Stimulated activated CD4-positive, alpha-beta T cell treated with anti-CD3 and anti-CD28 coated beads, Interleukin-1b, Interleukin-23, amount 100 ng/mL, for 48 hours (primary cell): ENCODE measurements around the gene WNT2.
"Not testable (repeated sequence)": the region's sequence is repeated elsewhere in the genome, so short reads cannot be mapped to it uniquely, and the experiment has no call there.

Source experiments
- DNase-seq: peaks from one replicate; pipeline ENCODE4 v3.0.0-alpha.2; 2020

Gene WNT2

DNA sequence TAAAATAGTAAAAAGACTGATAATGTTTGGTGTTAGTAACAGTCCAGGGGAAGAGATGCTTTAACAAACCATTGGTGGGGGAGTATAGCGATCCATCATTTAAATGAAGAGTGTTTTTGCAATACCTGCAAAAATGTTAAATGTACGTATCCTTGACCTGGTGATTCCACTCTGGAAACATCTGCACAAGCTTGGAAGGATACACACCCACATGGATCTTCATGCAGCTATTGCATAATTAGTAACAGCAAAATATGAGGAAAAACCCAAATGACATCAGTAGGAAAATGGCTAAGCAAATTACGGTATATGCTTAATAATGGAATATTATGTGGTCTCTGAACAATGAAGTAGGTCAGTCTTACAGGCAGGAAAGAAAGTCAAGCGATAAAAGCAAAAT is 20.5 kb downstream of the WNT2 start:
- DNase-seq: no peak

DNA sequence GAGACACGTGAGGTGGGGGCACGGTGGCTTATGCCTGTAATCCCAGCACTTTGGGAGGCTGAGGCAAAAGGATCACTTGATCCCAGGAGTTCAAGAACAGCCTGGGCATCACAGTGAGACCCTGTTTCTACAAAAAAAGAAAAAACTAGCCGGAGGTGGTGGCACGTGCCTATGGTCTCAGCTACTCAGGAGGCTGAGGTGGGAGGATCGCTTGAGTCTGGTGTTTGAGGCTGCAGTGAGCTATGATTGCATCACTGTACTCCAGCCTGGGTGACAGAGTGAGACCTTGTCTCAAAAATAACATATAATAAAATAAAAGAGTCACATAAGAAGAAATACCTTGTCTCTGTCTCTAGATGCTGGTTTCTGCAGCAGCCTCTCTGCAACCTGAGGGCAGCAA is 22.4 kb downstream of the WNT2 start:
- not testable (repeated sequence) for DNase-seq

DNA sequence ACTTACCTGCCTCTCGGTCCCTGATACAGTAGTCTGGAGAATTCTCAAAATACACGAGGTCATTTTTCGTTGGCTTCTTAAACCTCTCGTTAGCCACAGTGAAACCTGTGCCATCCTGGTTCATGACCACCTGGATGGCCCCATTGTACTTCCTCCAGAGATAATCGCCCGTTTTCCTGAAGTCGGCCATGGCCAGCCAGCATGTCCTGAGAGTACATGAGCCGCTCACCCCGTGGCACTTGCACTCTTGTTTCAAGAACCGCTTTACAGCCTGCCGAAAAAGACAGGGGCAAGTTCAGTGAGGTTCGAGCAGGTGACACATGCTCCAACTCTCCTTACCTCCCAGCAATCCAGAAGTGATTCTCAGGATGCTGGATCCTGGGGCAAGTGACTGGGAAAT is 25.3 kb downstream of the WNT2 start:
- DNase-seq: no peak

DNA sequence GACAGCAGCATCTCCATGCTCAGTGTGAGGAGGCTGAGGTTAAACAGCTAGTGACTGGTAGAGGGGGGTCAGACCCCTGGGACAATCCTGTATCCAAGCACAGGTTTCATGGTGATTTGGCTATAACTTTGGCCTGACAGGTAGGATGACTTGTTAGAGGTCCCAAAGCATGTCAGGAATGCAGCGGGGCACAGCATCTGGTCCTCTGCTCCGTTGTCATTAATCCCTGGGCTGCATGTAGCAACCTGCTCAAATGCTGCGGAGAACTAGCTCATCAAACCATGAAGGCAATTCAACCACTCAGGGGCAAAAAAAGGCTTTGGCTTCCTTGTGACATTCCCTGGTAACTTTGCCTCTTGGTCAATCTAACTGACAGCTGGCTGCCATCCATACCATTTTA is 26.8 kb downstream of the WNT2 start:
- DNase-seq: no peak

DNA sequence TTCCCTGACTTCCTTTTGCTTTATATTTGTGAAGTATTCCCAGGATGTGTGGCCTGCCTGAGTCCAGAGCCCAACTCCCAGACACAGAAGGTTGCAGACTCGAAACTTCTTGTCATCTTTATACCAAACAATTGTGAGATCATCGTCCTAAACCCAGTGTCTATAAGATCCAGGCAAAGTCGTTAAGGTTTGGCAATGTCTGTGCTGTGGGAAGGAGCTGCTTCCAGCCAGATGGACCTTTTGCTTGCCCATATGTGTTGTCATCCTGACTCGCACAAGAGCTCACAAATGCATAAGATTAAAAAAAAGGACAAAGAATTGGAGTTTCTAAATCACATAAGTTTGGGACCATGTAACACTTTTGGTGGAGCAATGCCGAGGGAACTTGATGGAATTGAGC is 37.0 kb downstream of the WNT2 start:
- no peak for DNase-seq

- DNase-seq: no peak
Measured at GRCh38 chr7:117284692-117285091, 38.2 kb downstream of the WNT2 start.

- no peak for DNase-seq
Measured at GRCh38 chr7:117283779-117284178, 39.1 kb downstream of the WNT2 start.

- DNase-seq: no peak
Measured at GRCh38 chr7:117283371-117283770, 39.5 kb downstream of the WNT2 start.

DNA sequence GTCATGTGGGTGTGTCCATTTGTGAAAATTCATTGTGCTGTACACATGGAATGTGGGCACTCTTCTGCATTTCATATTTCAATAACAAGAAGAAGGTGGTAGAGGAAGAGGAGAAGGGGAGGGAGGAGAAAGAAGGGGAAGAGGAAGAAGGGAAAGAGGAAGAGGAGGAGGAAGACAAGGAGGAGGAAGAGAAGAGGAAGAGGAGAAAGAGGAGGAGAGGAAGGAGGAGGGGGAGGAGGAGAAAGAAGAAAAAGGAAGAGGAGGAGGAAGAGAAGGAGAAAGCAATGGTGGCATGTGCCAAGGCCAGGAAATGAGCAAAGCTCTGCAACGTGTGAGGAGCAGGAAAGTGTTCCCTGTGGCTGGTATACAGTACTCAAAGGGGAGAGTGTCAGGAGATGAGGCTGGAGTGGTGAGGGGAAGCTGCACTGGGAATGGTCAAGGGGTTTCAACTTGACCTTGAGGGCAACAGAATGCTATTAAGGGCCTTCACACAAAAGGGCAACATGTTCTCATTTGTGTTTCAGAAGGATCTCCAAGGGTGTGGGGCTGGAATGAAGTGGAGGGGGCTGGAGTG is 40.5 kb downstream of the WNT2 start:
- no peak for DNase-seq

- DNase-seq: no peak
Measured at GRCh38 chr7:117281562-117281961, 41.3 kb downstream of the WNT2 start.

DNA sequence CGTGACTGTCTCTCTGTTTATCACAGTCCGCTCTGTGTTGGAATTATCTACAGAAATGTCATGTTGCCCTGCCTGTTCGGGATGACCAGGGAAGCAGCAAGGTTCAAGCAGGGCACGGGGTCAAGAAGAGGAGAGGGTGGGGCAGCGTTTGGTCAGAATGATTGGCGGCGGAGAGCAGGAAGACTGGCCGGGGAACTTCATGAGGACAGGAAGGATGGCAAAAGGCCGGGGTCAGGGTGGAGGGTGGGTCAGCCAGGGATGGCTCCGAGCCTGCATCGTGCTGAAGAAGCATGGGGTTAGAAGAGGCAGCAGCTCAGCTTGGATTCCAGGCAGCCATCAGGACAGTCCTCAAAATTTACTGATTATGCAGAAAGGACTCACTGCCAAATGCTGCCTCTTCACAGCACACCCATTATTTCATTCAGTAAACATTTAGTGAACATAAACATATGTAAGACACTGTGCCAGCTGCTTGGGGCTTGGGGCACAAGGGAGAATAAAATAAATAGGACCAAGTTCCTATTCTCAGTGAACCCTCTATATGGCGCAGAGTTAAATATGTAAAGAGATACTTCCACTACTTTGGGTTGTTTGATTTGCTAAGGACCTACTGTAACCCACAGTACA is 42.8 kb downstream of the WNT2 start:
- no peak for DNase-seq

GRCh38 chr7:117279203-117279602 is 43.7 kb downstream of the WNT2 start:
- no peak for DNase-seq

- DNase-seq: no peak
Measured at GRCh38 chr7:117278040-117278439, 44.8 kb downstream of the WNT2 start.

DNA sequence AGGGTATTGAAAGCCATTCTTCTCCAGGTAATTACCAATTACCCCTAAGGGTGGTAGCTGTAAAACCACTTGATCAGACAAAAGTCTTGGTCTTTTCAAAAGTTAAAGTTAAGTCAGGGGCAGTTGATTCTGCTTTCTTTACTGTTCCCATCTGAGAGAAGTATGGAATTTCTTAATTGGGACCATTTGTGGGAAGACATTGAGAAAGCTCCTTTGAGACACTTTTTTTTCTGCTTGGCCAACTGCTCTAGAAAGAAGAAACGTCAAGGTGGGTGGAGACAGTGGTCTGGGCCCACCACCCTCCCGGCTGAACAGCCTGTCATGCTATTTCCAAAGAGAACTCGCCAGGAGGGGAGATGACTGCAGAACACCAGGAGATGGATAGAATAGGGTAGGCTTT is 45.3 kb downstream of the WNT2 start:
- no peak for DNase-seq

DNA sequence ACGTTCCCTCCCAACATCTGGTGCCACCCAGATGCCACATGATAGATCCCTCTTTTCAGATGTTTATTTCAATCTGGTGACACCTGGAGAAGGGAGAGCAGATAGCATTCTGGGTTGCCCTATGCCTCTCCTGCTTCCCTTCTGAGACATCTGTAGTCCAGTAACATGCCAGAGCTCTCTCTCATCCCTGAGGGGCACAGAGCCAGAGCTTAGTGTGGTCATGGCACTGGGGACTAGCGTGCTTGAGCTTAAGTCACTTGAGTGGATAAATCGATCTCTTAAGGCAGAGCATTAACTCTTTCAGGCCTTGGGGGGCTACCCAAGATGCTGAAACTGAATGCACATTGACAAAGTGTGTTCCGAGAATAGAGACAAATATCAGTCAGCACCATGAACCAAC is 47.9 kb downstream of the WNT2 start:
- DNase-seq: no peak

DNA sequence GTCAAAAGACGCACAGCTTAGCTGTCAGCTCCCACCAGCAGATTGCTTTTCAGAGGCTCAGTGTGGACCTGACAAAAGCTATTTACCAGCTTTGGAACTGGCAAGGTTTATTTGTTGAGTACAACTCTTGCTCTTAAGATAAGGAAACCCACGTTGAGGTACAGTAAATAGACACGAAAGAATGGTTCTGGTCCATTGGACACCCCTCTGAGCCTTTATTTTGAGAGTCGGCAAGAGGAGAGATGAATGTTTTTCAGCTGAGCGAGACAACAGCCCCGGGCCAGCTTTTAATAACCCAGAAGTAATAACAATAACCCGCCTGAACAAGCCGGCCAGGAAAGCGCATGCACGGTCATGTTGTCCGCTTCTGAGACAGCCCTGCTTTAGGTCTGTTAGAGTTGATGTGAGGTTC is 49.0 kb downstream of the WNT2 start:
- DNase-seq: no peak

DNA sequence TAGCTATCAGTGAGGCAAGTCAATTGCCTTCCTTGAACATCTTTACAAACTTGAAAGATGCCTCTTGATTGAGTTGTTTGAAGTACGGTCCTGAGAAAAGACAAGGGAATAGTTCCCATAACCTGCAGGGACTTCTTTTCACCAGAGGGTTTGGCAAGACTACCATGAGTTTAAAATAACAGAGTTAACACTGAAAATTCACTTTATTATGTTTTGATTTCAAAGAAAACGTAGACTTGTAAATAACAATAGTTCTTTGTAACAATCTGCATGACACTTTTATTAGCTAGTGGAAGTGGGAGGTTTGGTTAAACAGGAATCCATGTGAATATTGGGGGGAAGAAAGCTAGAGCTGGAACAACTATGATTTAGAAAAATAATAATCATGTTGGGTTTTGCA is 49.5 kb downstream of the WNT2 start:
- DNase-seq: no peak

- no peak for DNase-seq
Measured at GRCh38 chr7:117272017-117272759, 50.7 kb downstream of the WNT2 start.

DNA sequence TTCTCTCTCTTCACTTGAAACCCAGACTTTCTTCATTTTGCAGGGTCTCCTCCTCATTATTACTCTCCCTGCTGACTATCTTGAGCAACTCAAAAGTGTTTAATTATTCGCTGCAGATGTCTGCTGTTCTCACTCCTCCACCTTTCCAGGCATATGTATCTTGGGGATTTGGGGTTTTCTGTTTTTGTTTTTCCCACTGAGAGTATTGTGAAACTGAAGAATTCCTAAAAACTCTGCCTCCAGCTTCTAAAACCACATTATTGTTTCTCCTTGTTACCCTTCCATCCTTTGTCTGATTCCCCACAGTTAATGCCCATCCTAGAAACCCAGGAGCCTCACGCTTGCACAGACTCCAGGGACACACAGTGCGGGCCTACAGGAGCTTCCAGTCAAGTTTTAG is 51.3 kb downstream of the WNT2 start:
- no peak for DNase-seq

GRCh38 chr7:117270371-117270770 is 52.5 kb downstream of the WNT2 start:
- no peak for DNase-seq

DNA sequence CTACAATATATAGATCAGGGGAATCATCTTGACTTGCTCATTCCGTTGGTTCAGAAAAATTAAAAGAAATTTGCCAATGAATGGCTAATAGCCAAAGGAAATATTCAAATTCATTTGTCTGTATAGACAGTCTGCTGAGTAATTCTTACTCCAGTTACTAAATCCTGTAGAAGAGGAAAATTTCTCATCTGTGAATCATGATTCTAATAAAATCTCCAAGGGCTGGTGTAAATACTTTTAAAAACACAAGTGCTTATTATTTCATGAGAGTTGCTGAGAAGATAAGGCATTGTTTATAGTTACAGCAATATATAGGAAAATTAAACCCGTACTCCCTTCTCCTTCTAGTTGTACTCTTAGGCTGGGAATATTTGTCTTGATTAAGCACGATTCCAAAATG is 53.0 kb downstream of the WNT2 start:
- DNase-seq: no peak

DNA sequence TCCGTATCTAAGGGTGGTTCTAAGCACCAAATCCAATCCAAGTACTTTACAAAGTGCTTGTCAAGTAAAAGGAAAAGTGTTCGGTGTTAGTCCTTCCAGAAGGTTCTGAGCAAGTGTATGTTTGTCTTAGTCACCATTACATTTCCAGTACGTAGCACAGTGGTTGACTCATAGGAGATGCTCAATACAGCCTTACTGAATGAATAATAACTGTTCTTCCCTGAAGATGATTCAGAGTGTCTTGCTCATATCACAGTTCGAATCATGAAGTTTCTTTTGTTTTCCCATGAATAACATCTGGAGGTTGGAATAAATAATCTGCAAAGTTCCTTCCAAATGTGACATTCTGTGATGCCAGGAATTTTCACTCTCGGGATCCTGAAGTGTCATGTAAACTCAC is 53.4 kb downstream of the WNT2 start:
- no peak for DNase-seq

GRCh38 chr7:117264716-117265115 is 58.1 kb downstream of the WNT2 start:
- DNase-seq: no peak

DNA sequence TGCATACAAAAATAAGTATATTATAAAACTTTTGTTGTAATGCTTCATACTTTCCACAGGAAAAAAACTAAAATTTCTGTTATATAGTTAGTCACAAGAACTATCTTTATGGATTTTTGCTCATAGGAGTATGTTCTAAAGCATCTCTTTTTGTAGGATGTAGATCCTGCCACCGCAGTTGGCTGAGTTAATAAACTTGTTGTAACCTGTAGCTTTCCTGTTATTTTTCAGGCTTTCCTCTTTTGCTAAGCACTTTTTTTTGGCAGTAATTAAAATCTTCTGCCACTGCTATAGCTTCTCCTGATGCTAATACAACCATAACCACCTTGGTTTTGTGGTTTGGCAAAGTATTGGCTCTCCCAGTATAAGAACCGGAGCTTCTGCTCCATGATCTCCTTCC is 60.3 kb downstream of the WNT2 start:
- no peak for DNase-seq

- no peak for DNase-seq
Measured at GRCh38 chr7:117259615-117260014, 63.2 kb downstream of the WNT2 start.
